Lung (tissue), 12 donors: ENCODE measurements around the gene SLC5A1. TPM values are rescaled to one million over a fixed set of nuclear protein-coding genes. Genes with fewer than 3 reads are reported as not detected.
"Not testable (repeated sequence)": the region's sequence is repeated elsewhere in the genome, so short reads cannot be mapped to it uniquely, and the experiment has no call there.

Source experiments
- ATAC-seq: fragments of 200-7000 bp; cut with Tn5 transposase; one replicate; pipeline ENCODE4 v1.9.1; 2020; ENCODE audit warnings: moderate number of reproducible peaks; ENCODE audit not compliant: insufficient read depth, low FRiP score
- DNase-seq, 3 donors: peaks; one replicate each; pipeline ENCODE4 v3.0.0-alpha.2; 2013 to 2017
- H3K27ac ChIP-seq, 2 donors: one replicate each; pipeline ENCODE4 v1.5.1; 2013; ENCODE audit warnings: mild to moderate bottlenecking in 2 of 2, moderate library complexity in 2 of 2, control low read depth in 1 of 2, inconsistent platforms in 1 of 2, low read depth in 1 of 2, low read length in 1 of 2
- H3K27me3 ChIP-seq, 3 donors: one replicate each; pipeline ENCODE4 v1.5.1; 2013; ENCODE audit warnings: low read length in 2 of 3; ENCODE audit not compliant: control insufficient read depth in 3 of 3, insufficient read depth in 3 of 3
- H3K36me3 ChIP-seq, 4 donors: one replicate each; pipeline ENCODE4 v1.5.1; 2013; ENCODE audit warnings: low read length in 4 of 4, mild to moderate bottlenecking in 1 of 4, moderate library complexity in 1 of 4; ENCODE audit not compliant: control insufficient read depth in 4 of 4, insufficient read depth in 4 of 4
- H3K4me1 ChIP-seq, 5 donors: one replicate each; pipeline ENCODE4 v1.5.1; 2013; ENCODE audit warnings: low read length in 5 of 5, mild to moderate bottlenecking in 2 of 5, moderate library complexity in 1 of 5; ENCODE audit not compliant: control insufficient read depth in 5 of 5, insufficient read depth in 5 of 5
- H3K4me3 ChIP-seq: one replicate; pipeline ENCODE4 v1.5.1; 2013; ENCODE audit warnings: mild to moderate bottlenecking, control low read depth, moderate library complexity
- H3K9ac ChIP-seq, 2 donors: one replicate each; pipeline ENCODE4 v1.5.1; 2013; ENCODE audit warnings: low read length in 2 of 2, control low read depth in 1 of 2; ENCODE audit not compliant: insufficient read depth in 1 of 2
- H3K9me3 ChIP-seq, 4 donors: one replicate each; pipeline ENCODE4 v1.5.1; 2013; ENCODE audit warnings: low read length in 3 of 4, mild to moderate bottlenecking in 1 of 4, moderate library complexity in 1 of 4; ENCODE audit not compliant: control insufficient read depth in 4 of 4, insufficient read depth in 3 of 4
- CTCF ChIP-seq: IDR thresholded peaks from 2 replicates; pipeline ENCODE4 v1.5.1; 2012; ENCODE audit warnings: mild to moderate bottlenecking; ENCODE audit errors: control extremely low read depth, extremely low read depth
- whole genome bisulfite sequencing, 2 donors: extraction: QIAGEN DNeasy Blood & Tissue Kit; methylation state at CpG; one replicate each; pipeline ENCODE4 v1.1.7; 2013; 5-methylcytosine and 5-hydroxymethylcytosine counted together
- polyA plus RNA-seq, 2 donors: library from polyadenylated mRNA; stranded (reverse); fragments of 200-250 nt; gene quantifications; one replicate each; pipeline ENCODE4 v1.2.1, GENCODE V29; 2013
- total RNA-seq, 2 donors: library from RNA; depleted of rRNA in 1 of 2; stranded (reverse); fragments of >200 nt in 1 of 2; gene quantifications; one replicate each; pipeline ENCODE4 v1.2.1, GENCODE V29; 2014 to 2021
- donor health status: control.
- donor health status: control.
- donor health status: Bipolar disorder and iron deficiency.
- donor health status: healthy.
- donor health status: DM: yes; HTN: yes; CAD: no.

The SLC5A1 gene
- total and polyA plus RNA-seq, 4 donors: 0.35 to 3.5 (median 1.1) TPM

- Histone ChIP-seq H3K9me3 (no peaks in the 10 kb centered on the region), H3K4me1 (peaks cover 0 to 2% (median 0%) of the 10 kb centered on the region in 5 donors), H3K4me3 (no peak overlapping the region), H3K36me3 (no peaks in the 10 kb centered on the region), H3K27me3 (no peaks in the 10 kb centered on the region), H3K27ac (no peak overlapping the region), H3K9ac (no peak overlapping the region)
- no peak for ATAC-seq
- WGBS, 2 donors: 78 to 90% methylated on average over 1 of the region's 1 CpG
- TF ChIP-seq CTCF: no peak
- no peak for DNase-seq
These were observed 89.7 kb downstream of the SLC5A1 start for GRCh38 chr22:32132783-32133182.

GRCh38 chr22:32134796-32135195, 91.7 kb downstream of the SLC5A1 start:
- not testable (repeated sequence) for H3K9ac ChIP-seq, H3K27me3 ChIP-seq, H3K4me1 ChIP-seq, H3K36me3 ChIP-seq, H3K4me3 ChIP-seq, H3K9me3 ChIP-seq, ATAC-seq, H3K27ac ChIP-seq, DNase-seq
- 94% methylated on average over 14 of the region's 14 CpGs for WGBS, 2 donors

- H3K36me3 ChIP-seq, ATAC-seq, H3K9me3 ChIP-seq, H3K27me3 ChIP-seq, H3K4me3 ChIP-seq, H3K4me1 ChIP-seq, H3K27ac ChIP-seq, H3K9ac ChIP-seq, DNase-seq: not testable (repeated sequence)
- WGBS, 2 donors: 77 to 81% methylated on average over 3 of the region's 3 CpGs
These were observed 92.9 kb downstream of the SLC5A1 start for GRCh38 chr22:32135958-32136357.

GRCh38 chr22:32136881-32137280, 93.8 kb downstream of the SLC5A1 start:
- ATAC-seq, H3K36me3 ChIP-seq, H3K4me3 ChIP-seq, H3K4me1 ChIP-seq, H3K27ac ChIP-seq, DNase-seq, H3K9ac ChIP-seq, H3K9me3 ChIP-seq, H3K27me3 ChIP-seq: not testable (repeated sequence)
- 85 to 89% methylated on average over 4 of the region's 4 CpGs for WGBS, 2 donors

GRCh38 chr22:32137731-32138324, 94.8 kb downstream of the SLC5A1 start:
- H3K27me3 ChIP-seq, H3K36me3 ChIP-seq, H3K9me3 ChIP-seq, DNase-seq, H3K4me1 ChIP-seq, H3K9ac ChIP-seq: not testable (repeated sequence)
- Histone ChIP-seq H3K27ac (peak overlapping the region; percentile 36 to 82), H3K4me3 (peak overlapping the region; percentile 29)
- peak; percentile 35 for ATAC-seq
- 48 to 57% methylated on average over 16 of the region's 16 CpGs for whole genome bisulfite sequencing, 2 donors

GRCh38 chr22:32138576-32138975, 95.5 kb downstream of the SLC5A1 start:
- H3K9me3 ChIP-seq: not testable (repeated sequence)

GRCh38 chr22:32140688-32141087, 97.6 kb downstream of the SLC5A1 start:
- H3K9me3 ChIP-seq, H3K27me3 ChIP-seq, DNase-seq, H3K9ac ChIP-seq, H3K4me3 ChIP-seq, H3K36me3 ChIP-seq, H3K27ac ChIP-seq, H3K4me1 ChIP-seq: not testable (repeated sequence)
- ATAC-seq: peak; percentile 28
- 49 to 56% methylated on average over 5 to 6 of the region's 6 CpGs for WGBS, 2 donors

More at GRCh38 chr22:32138576-32138975, 95.5 kb downstream of the SLC5A1 start:
- ATAC-seq, H3K9ac ChIP-seq, H3K27ac ChIP-seq, H3K36me3 ChIP-seq, DNase-seq, H3K4me3 ChIP-seq, H3K4me1 ChIP-seq, H3K27me3 ChIP-seq: not testable (repeated sequence)
- WGBS, 2 donors: 35 to 55% methylated on average over 1 of the region's 1 CpG
